CD4-positive, alpha-beta T cell treated with Interleukin-15 for 4 hours (primary cell): ENCODE measurements around the gene TM9SF4.

Source experiments
- DNase-seq: peaks from one replicate; pipeline ENCODE4 v3.0.0-alpha.2; 2020; ENCODE audit warnings: low spot score

Gene TM9SF4

GRCh38 chr20:32109392-32110172 is at the start of gene TM9SF4:
TSS of gene TM9SF4 (plus strand) at chr20:32109714. CDS start at chr20:32109741, 27 bp downstream.
- DNase-seq, result peak; percentile 94

GRCh38 chr20:32062776-32063170 is 46.7 kb upstream of the TM9SF4 start:
- DNase-seq, result no peak

- no peak for DNase-seq
These were observed 45.8 kb upstream of the TM9SF4 start for GRCh38 chr20:32063695-32064094.

GRCh38 chr20:32064667-32065066 is 44.8 kb upstream of the TM9SF4 start:
- DNase-seq, result no peak

GRCh38 chr20:32067234-32067821 is 42.2 kb upstream of the TM9SF4 start:
- DNase-seq, result no peak

GRCh38 chr20:32068174-32068573 is 41.3 kb upstream of the TM9SF4 start:
- DNase-seq, result no peak

DNA sequence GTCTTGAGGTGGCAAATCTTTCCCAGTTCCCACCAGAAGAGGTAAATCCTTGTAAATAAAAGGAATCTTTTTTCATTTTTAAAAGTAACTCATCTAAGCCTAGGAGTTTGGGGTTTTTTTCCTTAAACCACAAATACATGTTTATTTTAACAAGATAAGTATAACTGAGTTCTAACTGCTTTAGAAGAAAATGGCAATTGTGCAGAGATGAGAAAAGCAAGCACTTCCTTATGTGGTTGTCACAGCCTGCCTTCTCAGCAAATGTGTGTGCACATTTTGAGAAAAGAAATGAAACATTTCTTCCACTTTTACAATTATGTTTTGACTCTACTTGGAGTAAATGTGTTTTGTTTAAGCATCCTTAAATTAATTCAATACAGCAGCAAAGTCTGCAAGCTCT is 39.8 kb upstream of the TM9SF4 start:
- DNase-seq, result no peak

GRCh38 chr20:32070282-32070681 is 39.2 kb upstream of the TM9SF4 start:
- no peak for DNase-seq

DNA sequence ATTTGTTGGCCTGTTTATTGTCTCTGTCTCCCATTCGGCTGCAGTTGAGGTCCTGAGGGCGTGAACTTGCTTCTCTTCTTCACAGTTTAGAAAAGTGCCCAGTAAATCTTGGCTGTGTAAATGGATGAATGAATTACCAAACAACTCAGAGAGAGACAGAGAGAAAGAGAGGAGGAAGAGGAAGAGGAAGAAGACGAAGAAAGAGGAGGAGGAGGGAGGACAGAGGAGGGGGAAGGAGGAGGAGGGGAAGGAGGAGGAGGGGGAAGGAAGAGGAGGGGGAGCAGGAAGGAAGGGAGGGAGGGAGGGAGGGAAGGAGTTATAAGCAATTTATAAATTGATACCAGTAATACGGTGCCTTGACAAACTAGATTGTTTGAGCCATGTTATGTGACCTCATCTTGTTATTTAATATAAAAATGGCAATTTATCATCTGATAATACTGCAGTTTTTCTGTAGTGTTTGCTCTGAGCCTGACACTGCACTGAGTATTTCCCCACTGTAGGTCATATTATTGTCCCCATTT is 38.8 kb upstream of the TM9SF4 start:
- DNase-seq, result no peak

- DNase-seq, result no peak
These were observed 37.9 kb upstream of the TM9SF4 start for GRCh38 chr20:32071395-32072167.

- no peak for DNase-seq
These were observed 37.3 kb upstream of the TM9SF4 start for GRCh38 chr20:32072168-32072750.

DNA sequence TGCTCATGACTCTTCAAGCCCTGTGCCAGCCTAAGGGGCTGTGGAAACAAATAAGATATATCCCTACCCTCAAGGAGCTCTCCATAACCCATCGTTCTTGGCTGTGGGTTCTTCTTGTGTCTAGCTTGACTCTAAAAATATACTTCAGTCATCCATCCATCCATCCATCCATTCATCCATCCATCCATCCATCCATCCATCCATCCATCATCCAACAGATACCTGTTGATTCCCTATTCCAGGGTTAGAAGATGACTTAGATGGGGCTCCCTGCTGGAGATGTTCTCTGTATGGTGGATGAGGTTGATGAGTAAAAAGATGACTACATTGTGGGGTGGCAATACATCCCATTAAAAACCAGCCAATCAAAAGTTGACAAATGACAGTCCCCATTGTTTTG is 34.0 kb upstream of the TM9SF4 start:
- no peak for DNase-seq

GRCh38 chr20:32077190-32077589 is 32.3 kb upstream of the TM9SF4 start:
- no peak for DNase-seq

DNA sequence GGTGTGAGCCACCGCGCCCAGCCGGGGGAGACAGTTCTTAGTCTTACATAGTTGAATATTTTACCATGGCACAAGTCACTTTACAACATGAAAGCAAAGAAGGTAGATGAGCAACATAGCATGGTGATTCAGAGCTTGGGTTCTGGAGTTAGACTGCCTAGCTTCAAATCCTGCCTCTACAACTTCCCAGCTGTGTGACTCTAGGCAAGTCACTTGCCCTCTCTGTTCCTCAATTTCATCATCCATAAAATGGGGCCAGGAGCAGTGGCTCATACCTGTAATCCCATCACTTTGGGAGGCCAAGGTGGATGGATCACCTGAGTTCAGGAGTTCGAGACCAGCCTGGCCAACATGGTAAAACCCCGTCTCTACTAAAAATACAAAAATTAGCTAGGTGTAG is 31.2 kb upstream of the TM9SF4 start:
- DNase-seq, result no peak

DNA sequence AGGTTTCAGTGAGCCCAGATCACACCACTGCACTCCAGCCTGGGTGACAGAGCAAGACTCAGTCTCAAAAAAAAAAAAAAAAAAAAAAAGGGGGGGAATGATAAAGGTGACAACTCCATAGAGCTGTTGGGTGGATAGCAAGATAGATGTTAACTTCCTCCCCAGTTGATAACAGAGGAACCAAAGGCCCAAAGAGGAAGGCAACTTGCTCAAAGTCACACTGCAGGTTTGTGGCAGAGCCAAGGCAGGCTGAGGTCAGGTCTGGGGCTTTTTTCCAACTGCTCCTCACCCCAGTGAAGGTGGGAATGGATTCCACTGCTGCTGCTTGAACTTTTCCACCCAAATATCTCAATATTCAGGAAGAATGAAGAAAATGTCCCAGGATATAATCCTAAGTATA is 30.7 kb upstream of the TM9SF4 start:
- DNase-seq, result no peak

GRCh38 chr20:32079655-32080109 is 29.8 kb upstream of the TM9SF4 start:
- no peak for DNase-seq

- no peak for DNase-seq
These were observed 28.7 kb upstream of the TM9SF4 start for GRCh38 chr20:32080783-32081182.

GRCh38 chr20:32083469-32083868 is 26.0 kb upstream of the TM9SF4 start:
- DNase-seq, result no peak

DNA sequence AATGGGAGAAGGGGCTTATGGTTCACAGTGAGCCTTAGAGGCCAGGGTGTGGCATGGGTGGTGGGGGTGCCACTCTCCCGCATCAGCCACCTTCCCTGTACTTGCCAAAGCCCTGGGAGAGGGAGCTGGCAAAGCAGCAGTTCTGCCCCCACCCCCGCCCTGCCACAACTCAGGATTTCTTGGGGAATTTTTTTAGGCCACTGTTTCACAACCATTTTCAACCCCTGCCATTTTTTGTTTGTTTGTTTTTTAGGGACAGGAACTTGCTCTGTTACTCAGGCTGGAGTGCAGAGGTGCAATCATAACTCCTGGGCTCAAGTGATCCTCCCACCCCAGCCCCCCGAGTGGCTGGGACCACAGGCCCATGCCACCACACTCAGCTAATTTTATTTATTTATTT is 22.4 kb upstream of the TM9SF4 start:
- DNase-seq, result no peak

- DNase-seq, result no peak
These were observed 20.8 kb upstream of the TM9SF4 start for GRCh38 chr20:32088759-32089158.

GRCh38 chr20:32089637-32090362 is 19.7 kb upstream of the TM9SF4 start:
- DNase-seq, result no peak

DNA sequence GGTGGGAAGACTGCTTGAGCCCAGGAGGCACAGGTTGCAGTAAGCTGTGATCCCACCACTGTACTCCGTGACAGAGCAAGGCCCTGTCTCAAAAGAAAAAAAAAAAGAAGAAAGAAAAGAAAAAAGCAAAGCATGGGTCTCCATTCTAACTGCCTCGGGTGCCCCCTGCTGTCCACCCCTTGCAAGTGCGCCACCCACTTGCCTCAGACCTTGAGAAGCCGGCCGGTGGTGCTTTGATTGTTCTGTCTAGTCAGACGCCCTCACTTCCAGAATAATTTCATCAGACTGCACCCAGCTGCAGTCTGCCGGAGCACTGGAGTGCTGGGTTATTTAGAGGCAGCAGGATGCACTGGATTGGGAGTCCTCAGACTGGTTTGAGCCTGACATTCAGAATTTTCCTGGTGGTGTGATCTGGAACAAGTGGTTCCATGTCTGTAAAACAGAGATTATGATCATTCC is 17.6 kb upstream of the TM9SF4 start:
- peak; percentile 69 for DNase-seq
